ENCODE results near the gene LNX1.

LNX1 gene

GRCh38 chr4:53532521-53532920, 58.8 kb downstream of the LNX1 start:
- no peak for DNase-seq (ENCODE audit: low spot score)

DNA sequence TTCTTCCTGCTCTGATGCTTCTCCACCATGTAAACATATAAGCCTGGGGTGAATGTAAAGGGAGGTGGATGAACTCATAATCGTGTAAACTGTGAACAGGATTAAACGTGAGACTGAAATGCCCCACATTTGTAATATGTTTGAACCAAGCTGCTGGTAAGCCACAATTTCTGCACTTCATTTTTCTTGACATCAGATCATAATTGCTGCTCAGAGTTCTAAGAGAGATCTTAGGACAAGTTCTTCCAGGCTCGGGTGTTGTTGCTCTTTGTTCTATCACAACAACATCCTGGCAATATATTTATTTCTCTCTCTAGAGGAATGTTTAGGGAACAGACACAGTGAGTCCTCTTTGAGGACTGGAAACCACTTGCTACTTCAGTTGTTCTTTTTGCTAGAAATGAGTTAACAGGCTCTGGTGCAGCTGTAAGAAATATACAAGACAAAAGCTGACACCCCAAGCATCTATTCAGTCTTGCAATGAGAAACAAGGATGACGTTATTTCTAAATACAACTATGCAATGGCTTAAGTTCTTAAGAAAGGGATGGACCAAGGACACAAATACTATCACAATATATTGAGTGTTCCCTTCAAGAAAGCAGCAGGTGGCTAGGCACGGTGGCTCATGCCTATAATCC, 59.6 kb downstream of the LNX1 start:
- DNase-seq (ENCODE audit: low spot score), result no peak

DNA sequence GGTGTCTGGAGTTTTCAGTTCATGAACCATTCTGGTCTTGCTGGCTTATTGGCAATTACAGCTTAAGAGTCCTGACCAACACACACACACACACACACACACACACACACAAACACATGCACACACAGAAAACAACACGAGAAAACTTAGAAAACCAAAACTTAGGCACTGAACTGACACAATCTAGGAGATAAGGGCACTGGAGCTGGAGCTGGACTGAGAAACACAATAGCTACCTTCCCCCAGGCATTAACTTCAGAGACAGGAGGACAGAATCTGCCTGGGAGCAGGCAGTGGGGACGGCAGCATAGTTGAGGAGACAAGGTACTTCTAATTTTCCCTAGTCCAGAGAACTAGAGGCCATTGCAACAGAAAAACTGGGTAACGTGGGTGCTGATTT, 62.3 kb downstream of the LNX1 start:
- no peak for DNase-seq (ENCODE audit: low spot score)

DNA sequence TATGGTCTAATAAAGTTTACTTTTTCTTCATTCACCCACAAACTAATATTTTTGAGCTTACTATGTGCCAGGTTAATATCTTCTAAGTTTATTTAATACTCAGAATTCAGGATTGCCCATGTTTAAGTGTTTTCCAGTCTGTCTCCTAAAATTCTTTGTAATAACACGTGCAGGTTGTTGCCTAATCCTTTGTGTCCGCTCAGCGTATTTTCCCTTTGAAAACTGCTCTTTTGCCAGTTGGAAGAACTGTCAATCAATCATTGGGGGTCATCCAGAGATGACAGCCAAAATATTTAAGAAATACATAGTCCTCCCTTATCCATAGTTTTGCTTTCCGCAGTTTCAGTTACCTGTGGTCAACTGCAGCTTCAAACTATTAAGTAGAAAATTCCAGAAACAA, 63.4 kb downstream of the LNX1 start:
- no peak for DNase-seq (ENCODE audit: low spot score)

GRCh38 chr4:53527326-53527725, 64.0 kb downstream of the LNX1 start:
- DNase-seq (ENCODE audit: low spot score), result no peak

GRCh38 chr4:53522334-53522733, 69.0 kb downstream of the LNX1 start:
- no peak for DNase-seq (ENCODE audit: low spot score)

DNA sequence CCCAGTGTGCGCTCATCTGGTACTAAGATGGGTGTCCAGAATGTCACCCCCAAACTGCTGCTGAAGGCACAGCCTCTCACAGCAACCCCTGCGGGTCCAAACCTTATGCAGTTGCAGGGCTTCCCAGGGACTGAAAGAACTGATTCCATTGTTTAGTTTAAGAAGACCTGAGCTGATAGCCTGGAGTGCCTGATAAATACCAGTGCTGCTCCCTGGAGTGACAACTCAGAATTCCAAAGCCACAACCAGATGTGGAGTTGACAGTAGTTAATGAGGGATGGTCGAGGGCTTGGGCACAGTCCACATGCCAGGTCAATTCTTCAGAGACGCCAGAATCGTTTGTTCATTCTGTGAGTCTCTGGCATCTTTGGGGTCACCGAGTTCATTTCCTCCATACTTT, 71.2 kb downstream of the LNX1 start:
- DNase-seq (ENCODE audit: low spot score), result no peak

DNA sequence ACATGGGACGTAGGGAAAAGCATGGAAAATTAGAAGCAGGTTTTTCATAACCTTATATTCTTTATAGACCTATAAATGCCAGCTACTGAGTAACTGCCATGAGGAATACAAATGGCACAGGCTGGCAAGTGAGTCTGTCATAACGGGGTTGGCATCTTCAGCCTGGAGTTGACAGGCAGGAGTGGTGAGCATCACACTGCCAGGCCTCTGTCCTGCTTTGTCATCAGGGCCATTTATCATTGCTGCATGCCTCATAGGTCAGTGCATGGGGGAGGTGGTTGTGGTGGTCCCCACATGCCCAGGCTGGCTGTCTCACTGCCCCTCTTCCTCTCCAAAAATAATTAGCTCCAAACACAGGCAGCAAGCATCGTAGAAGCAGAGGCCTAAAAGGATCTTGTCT, 72.5 kb downstream of the LNX1 start:
- DNase-seq (ENCODE audit: low spot score), result no peak

DNA sequence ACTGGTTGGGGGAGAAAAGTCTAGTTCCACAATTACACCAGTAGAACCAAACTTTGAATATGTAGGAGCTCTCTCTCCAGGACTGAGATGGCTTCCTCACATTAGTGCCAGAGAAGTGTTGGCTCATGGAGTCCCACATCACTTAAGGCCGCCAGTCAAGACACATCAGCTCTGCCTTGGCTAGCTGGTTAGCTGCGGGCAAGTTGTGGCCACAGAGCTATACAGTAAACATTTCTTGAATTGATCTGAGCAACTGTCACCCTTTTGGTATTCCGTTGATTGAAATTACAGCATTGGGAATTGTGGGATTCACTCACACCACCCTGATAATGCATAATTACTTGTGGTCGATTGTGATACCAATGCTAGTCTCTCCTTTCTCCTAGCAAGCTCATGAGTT, 76.2 kb downstream of the LNX1 start:
- DNase-seq (ENCODE audit: low spot score), result no peak

DNA sequence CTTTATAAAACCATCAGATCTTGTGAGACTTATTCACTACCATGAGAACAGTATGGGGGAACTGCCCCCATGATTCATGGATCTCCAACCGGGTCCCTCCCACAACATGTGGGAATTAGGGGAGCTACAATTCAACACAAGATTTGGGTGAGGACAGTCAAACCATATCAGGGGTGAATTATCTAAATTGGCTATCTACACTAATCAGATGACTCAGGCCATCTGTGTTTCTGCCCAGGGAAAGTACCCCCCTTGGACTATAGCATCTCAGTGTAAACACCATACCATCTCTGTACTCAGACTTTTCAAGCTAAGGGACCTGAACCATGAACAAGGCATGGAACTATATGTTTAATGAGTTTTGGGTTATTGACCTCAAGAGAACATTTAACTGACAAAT, 76.8 kb downstream of the LNX1 start:
- DNase-seq (ENCODE audit: low spot score), result no peak

- no peak for DNase-seq (ENCODE audit: low spot score)
Measured at GRCh38 chr4:53512608-53513007, 78.7 kb downstream of the LNX1 start.

DNA sequence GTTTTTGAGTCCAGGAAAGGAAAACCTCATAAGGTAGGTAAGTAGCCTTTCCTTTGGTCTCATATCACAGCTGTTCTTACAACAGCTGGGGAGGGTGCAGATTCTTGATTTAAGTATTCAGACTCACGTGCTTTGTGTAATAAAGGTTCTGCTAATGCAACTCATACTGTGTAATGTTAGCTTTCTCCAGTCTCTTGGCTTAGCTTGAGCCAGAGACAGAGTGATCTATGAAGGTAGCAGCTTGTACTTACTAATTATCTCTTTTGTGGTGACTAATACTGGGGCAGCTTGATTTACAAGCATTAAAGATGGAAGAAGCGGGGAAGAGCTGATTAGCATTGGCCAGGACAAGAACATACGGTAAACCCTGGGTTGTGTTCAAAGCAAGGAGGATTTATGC, 80.3 kb downstream of the LNX1 start:
- DNase-seq (ENCODE audit: low spot score), result no peak

DNA sequence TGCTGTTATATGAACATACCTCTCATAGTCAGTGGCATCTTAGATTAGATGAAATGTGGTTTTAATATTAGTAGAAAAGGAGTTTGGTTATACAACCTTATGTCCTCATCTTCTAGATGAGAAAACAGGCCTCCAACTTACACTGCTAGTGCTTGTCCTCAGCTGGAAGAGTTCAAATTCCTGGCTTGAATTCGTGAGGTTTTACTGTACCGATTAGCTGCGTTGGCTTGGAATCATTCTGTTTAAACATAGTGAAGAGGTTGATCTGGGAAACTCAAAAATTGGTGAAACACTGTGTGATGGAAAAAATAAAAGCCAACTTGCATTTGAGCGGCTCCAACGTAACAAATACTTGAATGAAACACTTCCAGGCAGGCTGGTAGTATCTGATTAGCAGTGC, 81.0 kb downstream of the LNX1 start:
- DNase-seq (ENCODE audit: low spot score), result no peak

DNA sequence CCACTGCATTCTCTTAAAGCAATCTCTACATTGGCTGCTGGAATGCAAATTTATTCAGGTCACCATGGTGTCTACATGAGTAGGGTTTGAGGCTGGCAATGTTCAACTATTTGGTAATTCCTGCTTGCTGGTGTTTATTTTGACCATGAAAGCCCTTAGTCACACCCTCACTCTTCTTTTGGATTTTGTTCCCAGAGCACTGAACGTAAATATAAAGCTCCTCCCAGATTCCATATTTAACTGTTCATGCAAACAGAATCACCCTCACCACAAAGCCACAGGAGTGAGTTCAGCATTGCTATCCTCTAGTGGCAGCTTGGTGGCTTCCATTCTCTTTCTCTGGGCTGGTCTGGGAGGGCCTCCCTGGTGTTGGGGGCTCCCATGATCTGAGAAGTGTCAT, 82.8 kb downstream of the LNX1 start:
- DNase-seq (ENCODE audit: low spot score), result no peak

DNA sequence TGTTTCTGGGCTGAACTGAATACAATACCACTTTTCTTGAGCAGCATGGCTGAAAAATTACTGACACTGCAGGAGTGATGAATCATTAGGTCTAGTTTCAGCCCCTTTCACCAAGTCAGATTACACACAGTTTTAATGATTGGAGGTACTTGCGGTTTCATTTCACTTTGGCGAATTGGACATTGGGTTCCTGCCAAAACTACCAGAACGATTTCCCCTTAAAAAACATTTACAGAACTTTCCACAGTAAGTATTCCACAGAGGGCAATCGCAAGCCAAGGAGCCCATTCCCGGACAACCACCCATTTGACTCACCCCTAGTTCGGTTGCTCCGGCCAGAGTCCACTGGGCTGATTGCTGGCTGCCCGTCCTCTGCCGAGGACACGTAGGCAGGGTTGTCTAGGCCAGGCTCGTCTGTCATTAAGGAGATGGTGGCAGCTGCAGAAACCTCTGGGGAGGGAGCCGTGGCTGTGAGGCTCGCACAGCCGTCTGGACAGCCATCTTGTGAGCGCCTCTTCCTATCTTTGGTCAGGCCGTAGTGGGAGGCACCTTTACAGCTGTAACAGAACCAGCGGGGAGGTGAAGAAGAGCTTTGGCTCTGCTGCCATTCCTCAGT, 83.5 kb downstream of the LNX1 start:
- DNase-seq (ENCODE audit: low spot score), result no peak

GRCh38 chr4:53507058-53507457, 84.2 kb downstream of the LNX1 start:
- DNase-seq (ENCODE audit: low spot score), result no peak

DNA sequence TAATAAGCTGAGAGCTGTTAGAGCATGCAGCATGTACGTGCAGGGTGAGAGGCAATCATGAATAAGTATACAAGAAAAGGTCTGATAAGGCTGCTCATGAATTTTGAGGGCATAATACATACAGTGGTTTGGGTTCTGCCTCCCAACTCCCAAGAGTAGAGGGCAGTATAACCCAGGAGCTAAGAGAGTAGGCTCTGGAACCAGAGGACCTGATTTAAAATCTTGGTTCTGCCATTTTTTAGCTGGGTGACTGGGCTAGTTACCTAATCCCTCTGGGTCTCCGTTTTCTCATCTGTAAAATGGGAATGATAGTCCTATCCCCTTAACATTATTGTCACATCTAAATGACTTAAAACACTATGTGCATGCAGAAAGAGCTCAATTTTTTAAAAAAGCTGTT, 85.3 kb downstream of the LNX1 start:
- DNase-seq (ENCODE audit: low spot score), result no peak

GRCh38 chr4:53502094-53502493, 89.2 kb downstream of the LNX1 start:
- DNase-seq (ENCODE audit: low spot score), result no peak

- no peak for DNase-seq (ENCODE audit: low spot score)
Measured at GRCh38 chr4:53501561-53501960, 89.7 kb downstream of the LNX1 start.

DNA sequence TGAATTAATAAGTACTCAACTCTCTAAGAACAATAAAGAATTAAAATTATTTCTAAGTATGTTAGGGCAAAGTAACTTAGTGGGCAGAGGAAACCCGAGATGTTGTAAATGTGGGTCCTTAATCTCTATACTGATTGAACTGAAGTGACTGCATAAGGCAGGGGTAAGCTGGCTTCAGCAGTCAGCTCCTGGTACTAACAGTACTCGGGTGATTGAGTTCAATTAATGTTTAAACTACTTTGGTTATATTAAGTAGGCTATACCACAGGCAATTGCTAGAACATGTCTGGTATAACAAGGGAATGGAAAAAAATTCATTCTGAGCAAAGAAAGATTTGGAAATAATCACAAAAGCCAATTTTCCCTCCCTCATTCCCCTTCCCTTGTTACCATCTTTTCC, 90.7 kb downstream of the LNX1 start:
- DNase-seq (ENCODE audit: low spot score), result no peak

DNA sequence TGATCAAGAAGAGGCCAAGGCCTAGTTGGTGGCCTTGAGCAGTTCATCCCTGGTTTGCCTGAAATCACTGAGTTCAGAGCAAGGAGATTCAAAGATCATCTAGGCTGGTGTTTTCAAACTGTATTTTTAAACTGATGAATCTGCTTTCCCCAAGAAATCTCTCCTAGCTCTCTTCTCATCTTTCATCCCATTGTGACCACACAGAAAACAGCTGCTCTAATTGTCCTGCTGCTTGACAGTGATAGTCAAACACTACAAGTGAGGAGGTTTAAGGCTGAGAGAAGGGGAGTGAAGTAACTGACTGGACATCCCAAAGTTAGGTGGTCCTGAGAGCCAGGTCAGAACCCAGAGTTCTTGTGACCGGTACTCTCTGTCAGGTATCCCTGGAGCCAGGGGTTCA, 91.5 kb downstream of the LNX1 start:
- DNase-seq (ENCODE audit: low spot score), result no peak

DNA sequence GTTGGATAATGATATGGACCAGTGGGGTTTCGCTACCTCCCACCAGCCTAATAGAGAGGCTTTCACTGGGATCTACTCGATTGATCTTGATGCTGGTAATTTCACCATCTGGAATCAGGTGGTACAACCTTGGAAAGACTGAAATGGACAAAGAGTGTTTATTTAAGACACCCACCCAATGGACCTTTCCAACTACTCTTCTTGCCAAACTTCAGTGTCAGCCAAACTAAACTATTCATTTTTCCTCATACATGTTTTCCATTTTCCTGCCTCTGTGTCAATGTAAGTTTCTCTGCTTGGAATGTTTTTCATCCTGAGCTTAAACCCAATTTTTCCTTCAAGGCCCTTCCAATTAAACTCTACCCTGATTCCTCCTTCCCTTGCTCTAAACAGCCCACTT, 92.6 kb downstream of the LNX1 start:
- DNase-seq (ENCODE audit: low spot score), result no peak

GRCh38 chr4:53497487-53498244, 93.6 kb downstream of the LNX1 start:
- no peak for DNase-seq (ENCODE audit: low spot score)

- no peak for DNase-seq (ENCODE audit: low spot score)
Measured at GRCh38 chr4:53494851-53495250, 96.4 kb downstream of the LNX1 start.

Data from activated CD4-positive, alpha-beta T cell treated with anti-CD3 and anti-CD28 coated beads, Interleukin-2, Interleukin-4, amounts not matched to agents 100 ng/mL and 50 ng/mL, durations not matched to agents 16 hours and 8 hours (primary cell).